B cell (primary cell): ENCODE results near the gene MYO1E. TPM values are rescaled to one million over a fixed set of nuclear protein-coding genes. Genes with fewer than 3 reads are reported as not detected.

Experiments used
- ATAC-seq: fragments of 200-7000 bp; cut with Tn5 transposase; one replicate; pipeline ENCODE4 v1.10.0; 2021; ENCODE audit warnings: low read depth, mild to moderate bottlenecking, moderate number of reproducible peaks, moderate library complexity
- CTCF ChIA-PET: fragments of 350-600 bp; sonication (Branson Sonifier 250); formaldehyde crosslinking; loops from one replicate; lab custom pipeline; 2021; ENCODE audit warnings: antibody characterized with exemption, inconsistent platforms; lab: Charles Lee
- POLR2A ChIA-PET: fragments of 350-600 bp; sonication (Branson Sonifier 250); formaldehyde crosslinking; loops from one replicate; lab custom pipeline; 2021; ENCODE audit warnings: antibody characterized with exemption; lab: Charles Lee
- DNase-seq: peaks from one replicate; pipeline ENCODE4 v3.0.0; 2013
- H2AFZ ChIP-seq: 2 replicates; pipeline ENCODE4 v1.6.1; 2012; ENCODE audit warnings: mild to moderate bottlenecking, low read depth, low read length; ENCODE audit not compliant: insufficient read depth, poor library complexity, severe bottlenecking
- H3K27ac ChIP-seq, 2 donors: 1 replicate in 1 of 2; 2 replicates in 1 of 2; pipeline ENCODE4 v1.5.1; 2012 to 2013; ENCODE audit warnings: low read length in 2 of 2, mild to moderate bottlenecking in 2 of 2, moderate library complexity in 1 of 2
- H3K27me3 ChIP-seq, 4 experiments: fragments of 200-600 bp in 1 of 4; sonication (generic) in 1 of 4; replicated peaks in 1 of 4; 1 replicate in 2 of 4; 2 replicates in 2 of 4; pipeline versions ENCODE4 v1.6.1 to v1.7.0; 2013 to 2016; ENCODE audit warnings: low read length in 3 of 4, mild to moderate bottlenecking in 2 of 4, mixed read lengths in 1 of 4, moderate library complexity in 1 of 4; ENCODE audit not compliant: insufficient read depth in 4 of 4, control insufficient read depth in 3 of 4; ENCODE audit errors: control extremely low read depth in 1 of 4
- H3K36me3 ChIP-seq, 2 experiments: replicated peaks in 1 of 2; 1 replicate in 1 of 2; 2 replicates in 1 of 2; pipeline versions ENCODE4 v1.6.1 to v1.7.1; 2013; ENCODE audit warnings: low read length in 1 of 2; ENCODE audit not compliant: insufficient read depth in 2 of 2, control insufficient read depth in 1 of 2; ENCODE audit errors: control extremely low read depth in 1 of 2, extremely low read depth in 1 of 2
- H3K4me1 ChIP-seq, 2 donors: fragments of 200-600 bp in 1 of 2; sonication (generic) in 1 of 2; 1 replicate in 1 of 2; 2 replicates in 1 of 2; pipeline versions ENCODE4 v1.5.1 to v1.6.1; 2013 to 2017; ENCODE audit warnings: low read length in 2 of 2; ENCODE audit not compliant: control insufficient read depth in 2 of 2, insufficient read depth in 2 of 2
- H3K4me2 ChIP-seq: replicated peaks from 2 replicates; pipeline ENCODE3; 2012; ENCODE audit warnings: mild to moderate bottlenecking, low read depth, low read length; ENCODE audit not compliant: poor library complexity, severe bottlenecking
- H3K4me3 ChIP-seq, 5 experiments: fragments of 200-600 bp in 1 of 5; sonication (generic) in 1 of 5; 1 replicate in 3 of 5; 2 replicates in 2 of 5; pipeline versions ENCODE4 v1.5.1 to v1.7.0; 2011 to 2016; ENCODE audit warnings: low read length in 4 of 5, mild to moderate bottlenecking in 4 of 5, low read depth in 2 of 5, control low read depth in 1 of 5, moderate library complexity in 1 of 5; ENCODE audit not compliant: insufficient read depth in 1 of 5; ENCODE audit errors: control extremely low read depth in 1 of 5, extremely low read depth in 1 of 5
- H3K79me2 ChIP-seq: fragments of 200-600 bp; sonication (generic); one replicate; pipeline ENCODE4 v1.6.0; 2016; ENCODE audit warnings: low read length; ENCODE audit not compliant: control insufficient read depth, insufficient read depth
- H3K9ac ChIP-seq: fragments of 200-600 bp; sonication (generic); 2 replicates; pipeline ENCODE4 v1.6.1; 2017; ENCODE audit warnings: mild to moderate bottlenecking, low read length, moderate library complexity
- H3K9me3 ChIP-seq, 3 donors: one replicate each; pipeline versions ENCODE4 v1.6.1 to v1.7.1; 2013; ENCODE audit warnings: low read length in 2 of 3; ENCODE audit not compliant: control insufficient read depth in 2 of 3, insufficient read depth in 1 of 3; ENCODE audit errors: control extremely low read depth in 1 of 3
- H4K20me1 ChIP-seq: 2 replicates; pipeline ENCODE4 v1.6.0; 2012; ENCODE audit warnings: mild to moderate bottlenecking, low read length; ENCODE audit not compliant: insufficient read depth, control insufficient read depth, poor library complexity, severe bottlenecking
- H3K27ac Mint-ChIP-seq: one replicate; pipeline ENCODE4 v1.8.0; 2021; ENCODE audit warnings: mixed read lengths
- H3K27me3 Mint-ChIP-seq: one replicate; pipeline ENCODE4 v1.8.0; 2021; ENCODE audit warnings: mixed read lengths
- H3K4me1 Mint-ChIP-seq: one replicate; pipeline ENCODE4 v1.8.0; 2021; ENCODE audit warnings: mixed read lengths
- H3K4me3 Mint-ChIP-seq: one replicate; pipeline ENCODE4 v1.8.0; 2021; ENCODE audit warnings: mixed read lengths
- H3K9me3 Mint-ChIP-seq: one replicate; pipeline ENCODE4 v1.8.0; 2022; ENCODE audit warnings: mixed read lengths; ENCODE audit not compliant: insufficient read depth
- CTCF ChIP-seq: fragments of 200-600 bp; IDR thresholded peaks from one replicate; pipeline ENCODE4 v1.8.0; 2022; ENCODE audit warnings: antibody characterized with exemption, mild to moderate bottlenecking
- EZH2 ChIP-seq: IDR thresholded peaks from 2 replicates; pipeline ENCODE4 v1.6.1; 2012; ENCODE audit warnings: borderline replicate concordance, low read depth, mild to moderate bottlenecking, moderate library complexity, low read length; ENCODE audit not compliant: insufficient read depth, poor library complexity, severe bottlenecking
- WGBS: methylation state at CpG from one replicate; pipeline ENCODE4 v1.1.5; 2013; ENCODE audit warnings: missing lambda C conversion rate; ENCODE audit not compliant: insufficient coverage; 5-methylcytosine and 5-hydroxymethylcytosine counted together
- intact Hi-C: fragments of 100-400 bp; cut with micrococcal nuclease; formaldehyde crosslinking; loops from one replicate; pipeline ENCODE4 v1.10.0; 2022
- polyA plus RNA-seq: library from polyadenylated mRNA; depleted of rRNA; stranded (reverse); fragments of >200 nt; gene quantifications from 2 replicates; pipeline ENCODE4 v1.2.3, GENCODE V29; 2012
- total RNA-seq, 2 donors: library from RNA; stranded (reverse); fragments of 120-200 nt in 1 of 2; gene quantifications; 1 replicate in 1 of 2; 2 replicates in 1 of 2; pipeline versions ENCODE4 v1.2.3 to v1.2.4, GENCODE V29; 2013 to 2022

MYO1E gene
- total and polyA plus RNA-seq, 2 donors (not counting 1 experiment from before 2014, with no cell fraction given): 11.9 to 100.0 TPM

GRCh38 chr15:59350421-59350732 is 22.3 kb downstream of the MYO1E start:
- intact Hi-C loops: loop anchor here (5.0 to 10.0 kb wide), 3 partner anchors 46 to 103 kb away; no protein-coding TSS in a partner anchor
- Histone ChIP-seq H3K4me3 (no peak overlapping the region), H2AFZ (no peak overlapping the region), H3K9ac (no peak overlapping the region), H3K27ac (peak overlapping the region in 1 of 2 donors; percentile 49), H3K36me3 (no peaks in the 10 kb centered on the region), H3K4me2 (no peak overlapping the region), H3K4me1 (peaks cover 70 to 71% of the 10 kb centered on the region in 2 donors), H3K27me3 (no peaks in the 10 kb centered on the region), H3K79me2 (peaks cover 99% of the 10 kb centered on the region), H4K20me1 (no peaks in the 10 kb centered on the region), H3K9me3 (no peaks in the 10 kb centered on the region)
- peaks cover 78% of the 10 kb centered on the region for H3K4me1 Mint-ChIP-seq
- H3K27me3 Mint-ChIP-seq: no peaks in the 10 kb centered on the region
- no peak for TF ChIP-seq CTCF
- no peak for TF ChIP-seq EZH2
- DNase-seq (no peak), ATAC-seq (no peak)
- H3K9me3 Mint-ChIP-seq: no peaks in the 10 kb centered on the region
- peak overlapping the region; percentile 6 for H3K27ac Mint-ChIP-seq
- no peak overlapping the region for H3K4me3 Mint-ChIP-seq
- ChIA-PET POLR2A (no interaction called here), CTCF (no interaction called here)
- WGBS: no CpG with 5 or more reads among the region's 1 CpG

DNA sequence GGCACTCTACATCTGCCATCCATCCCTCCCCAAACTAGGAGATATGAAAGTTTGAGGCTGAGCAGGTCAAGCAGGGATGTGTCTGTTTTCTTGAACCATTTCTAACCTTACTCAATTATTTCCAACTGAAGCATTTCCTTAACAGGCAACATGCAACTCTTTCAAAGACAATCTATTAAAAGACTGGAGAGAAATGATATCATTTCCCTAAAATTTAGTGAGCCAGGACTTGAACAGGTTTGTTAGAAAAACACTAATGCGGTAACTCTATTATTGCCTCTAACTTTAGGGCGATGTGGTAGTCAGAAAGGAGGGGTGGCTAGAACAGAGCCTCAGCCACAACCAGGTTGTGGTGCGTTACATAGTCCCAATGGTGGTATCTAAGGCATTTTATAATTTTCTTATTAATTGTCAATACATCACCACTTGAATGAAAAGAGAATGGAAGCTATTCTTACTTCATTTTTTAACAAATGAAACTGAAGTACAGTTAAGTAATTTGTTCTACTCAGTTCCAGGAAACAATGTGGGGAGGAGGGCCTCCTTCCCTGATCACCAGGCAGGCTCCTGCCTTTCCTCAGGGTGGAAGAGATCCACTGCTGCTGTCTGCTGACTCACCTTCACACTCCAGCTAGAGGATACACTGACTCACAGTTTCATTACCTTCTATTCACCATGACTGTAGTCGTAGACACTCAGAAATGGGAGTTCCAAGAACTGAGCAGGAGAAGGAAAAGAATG is 22.8 kb downstream of the MYO1E start:
- intact Hi-C loops: loop anchor here (2.0 to 10.0 kb wide), 4 partner anchors 21 to 103 kb away; no protein-coding TSS in a partner anchor
- peak overlapping the region; percentile 43 for H3K27ac Mint-ChIP-seq

More for the DNA sequence above, 22.8 kb downstream of the MYO1E start:
- no peaks in the 10 kb centered on the region for H4K20me1 ChIP-seq
- Mint-ChIP-seq H3K9me3 (no peaks in the 10 kb centered on the region), H3K27me3 (no peaks in the 10 kb centered on the region), H3K4me1 (peaks cover 77% of the 10 kb centered on the region), H3K4me3 (no peak overlapping the region)
- DNase-seq (no peak), ATAC-seq (no peak)
- H3K4me2 ChIP-seq: no peak overlapping the region
- H3K27ac ChIP-seq: peak overlapping the region in 1 of 2 donors; percentile 49
- H3K27me3 ChIP-seq: no peaks in the 10 kb centered on the region
- ChIA-PET CTCF (no interaction called here), POLR2A (no interaction called here)
- no peak overlapping the region for H2AFZ ChIP-seq
- H3K4me1 ChIP-seq: peaks cover 65 to 69% of the 10 kb centered on the region in 2 donors
- H3K4me3 ChIP-seq: no peak overlapping the region
- H3K9me3 ChIP-seq: no peaks in the 10 kb centered on the region
- no peak overlapping the region for H3K9ac ChIP-seq
- TF ChIP-seq EZH2: no peak
- no peak for TF ChIP-seq CTCF
- no peaks in the 10 kb centered on the region for H3K36me3 ChIP-seq
- no CpG with 5 or more reads among the region's 4 CpGs for WGBS
- H3K79me2 ChIP-seq: peaks cover 99% of the 10 kb centered on the region
